LNCAP (cell line): ENCODE data around the gene C5orf15.

Experiments
- CTCF ChIP-seq: fragments of 450-650 bp; IDR thresholded peaks from 2 replicates; pipeline ENCODE4 v1.5.1; 2017; ENCODE audit warnings: mild to moderate bottlenecking

Gene C5orf15

DNA sequence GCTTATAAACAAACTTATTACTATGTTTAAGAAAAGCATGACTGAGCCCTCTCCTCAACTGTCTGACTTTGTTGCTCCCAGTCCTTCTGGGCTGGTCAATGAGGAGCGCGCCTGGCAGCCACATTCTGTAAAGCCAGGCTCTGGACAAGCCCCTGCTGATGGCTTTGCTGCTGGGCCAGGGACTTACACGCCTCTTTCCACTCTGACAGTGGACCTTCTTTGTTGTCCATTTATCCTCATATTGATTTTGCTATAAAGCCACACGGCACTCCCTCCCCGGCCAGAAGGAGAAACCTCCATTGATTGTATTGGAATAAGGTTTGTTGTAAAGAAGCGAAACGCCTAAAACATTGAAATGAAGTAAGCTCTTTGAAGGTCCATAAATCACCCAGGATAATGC, 50.6 kb downstream of the C5orf15 start:
- no peak for TF ChIP-seq CTCF

- no peak for TF ChIP-seq CTCF
These were observed 51.5 kb downstream of the C5orf15 start for GRCh38 chr5:133916914-133917313.

DNA sequence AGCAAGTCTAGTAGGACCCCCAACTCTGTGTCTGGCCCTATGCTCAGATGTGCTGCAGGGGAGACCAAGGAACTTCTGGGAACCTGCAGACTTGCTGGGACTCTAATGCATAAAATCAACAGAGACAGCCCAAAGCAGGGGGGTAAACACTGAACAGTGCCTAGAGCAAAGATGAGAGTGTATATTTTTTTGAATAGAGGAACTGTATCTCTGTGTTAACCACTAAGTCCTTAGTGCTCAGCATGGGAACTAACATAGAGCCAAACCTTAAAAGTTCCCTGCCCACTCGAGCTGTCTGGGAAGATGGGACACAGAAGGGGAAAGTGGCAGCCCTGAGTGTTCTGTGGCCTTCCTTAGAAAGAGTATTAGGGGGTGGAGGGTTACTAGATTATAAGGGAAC, 51.9 kb downstream of the C5orf15 start:
- TF ChIP-seq CTCF: no peak

- no peak for TF ChIP-seq CTCF
These were observed 54.0 kb downstream of the C5orf15 start for GRCh38 chr5:133914434-133914833.

DNA sequence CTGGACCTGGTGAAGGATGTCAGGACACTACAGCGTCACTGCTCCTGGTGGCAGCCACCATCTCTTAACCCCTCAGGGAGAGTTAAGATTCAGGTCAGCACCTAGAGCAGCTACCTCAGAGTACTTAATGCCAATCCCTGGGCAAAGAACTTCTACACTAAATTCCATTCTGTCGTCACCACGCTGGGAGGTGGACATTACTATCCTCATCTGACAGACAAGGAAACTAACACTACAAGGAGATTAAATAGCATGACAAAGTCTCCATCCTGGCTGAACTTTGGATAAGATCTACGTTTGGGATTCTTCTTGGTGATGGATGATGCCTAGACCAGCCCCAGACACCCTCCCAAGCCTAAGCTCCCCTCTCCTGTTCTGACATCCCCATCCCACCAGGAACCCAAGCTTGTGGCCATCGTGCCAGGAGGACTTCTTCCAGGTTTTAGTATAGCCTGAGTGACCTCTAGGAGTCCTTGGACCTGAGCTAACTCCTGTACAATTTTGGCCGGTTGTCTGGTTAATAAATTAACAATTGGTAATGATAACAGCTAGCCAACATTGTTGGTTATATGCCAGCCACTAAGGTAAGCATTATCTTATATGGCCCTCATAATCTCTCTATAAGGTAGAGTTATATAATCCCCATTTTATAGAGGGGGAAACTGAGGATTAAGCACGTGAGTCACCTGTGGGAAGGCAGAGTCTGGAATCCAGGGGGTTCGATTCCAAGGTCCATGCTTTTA, 54.8 kb downstream of the C5orf15 start:
- no peak for TF ChIP-seq CTCF

DNA sequence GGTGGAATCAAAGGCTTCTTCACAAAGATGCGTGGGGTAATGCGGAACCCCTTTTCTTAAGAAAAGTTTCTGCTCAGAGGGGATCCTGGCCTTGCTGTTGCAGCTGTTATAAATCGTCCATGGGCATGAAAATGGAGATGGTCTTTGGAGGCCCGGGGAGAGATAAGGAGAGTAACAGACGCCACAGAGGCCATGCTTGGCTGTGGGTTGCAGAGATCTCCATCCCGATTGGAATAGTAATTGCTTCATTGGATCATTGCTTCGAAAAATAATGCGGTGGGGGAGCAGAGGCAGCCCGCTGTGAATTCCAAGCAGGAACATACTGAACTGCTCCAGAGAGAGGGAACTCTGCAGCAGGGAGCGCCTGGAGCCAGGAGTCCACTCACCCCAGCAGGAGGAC, 55.5 kb downstream of the C5orf15 start:
- no peak for TF ChIP-seq CTCF

DNA sequence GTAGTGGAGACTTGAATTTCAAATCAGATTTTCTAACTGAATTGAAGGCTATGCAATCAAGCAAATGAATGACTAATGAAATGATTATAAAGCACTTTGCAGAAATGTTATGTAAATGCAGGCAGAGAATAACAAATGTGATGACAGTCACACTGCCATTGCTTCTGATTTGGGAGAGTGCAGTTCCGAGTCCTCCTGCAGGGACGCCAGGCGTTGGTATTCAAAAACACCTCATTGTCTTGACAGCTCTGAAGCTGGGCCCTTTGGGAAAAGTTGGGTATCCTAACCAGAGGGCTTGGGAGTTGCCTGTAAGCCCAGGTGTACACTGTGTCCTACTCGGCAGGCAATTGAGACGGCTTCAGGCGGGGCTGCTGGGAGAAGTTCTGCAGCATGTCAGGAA, 57.9 kb downstream of the C5orf15 start:
- TF ChIP-seq CTCF: no peak

GRCh38 chr5:133909603-133910002, 58.8 kb downstream of the C5orf15 start:
- no peak for TF ChIP-seq CTCF
